Upper lobe of left lung (tissue), 4 donors: ENCODE measurements around the gene IL33.

Source experiments
- CTCF ChIP-seq, 6 experiments: fragments of 450-650 bp in 4 of 6; fragments of 200-600 bp in 2 of 6; sonication (generic) in 2 of 6; IDR thresholded peaks; one replicate each; pipeline ENCODE4 v1.5.1; 2016 to 2019; ENCODE audit warnings: antibody characterized with exemption in 6 of 6
- POLR2A ChIP-seq, 4 donors: fragments of 450-650 bp; IDR thresholded peaks; one replicate each; pipeline ENCODE4 v1.5.1; 2016 to 2017; ENCODE audit warnings: antibody characterized with exemption in 4 of 4, mild to moderate bottlenecking in 2 of 4
- POLR2AphosphoS5 ChIP-seq, 2 donors: sonication (generic); formaldehyde crosslinking; IDR thresholded peaks; one replicate each; pipeline ENCODE4 v1.5.1; 2017; ENCODE audit warnings: antibody characterized with exemption in 2 of 2

- no peak for TF ChIP-seq CTCF (IDR thresholded peaks at IDR 0.05)
- no peak for TF ChIP-seq POLR2A (IDR thresholded peaks at IDR 0.05)
- TF ChIP-seq POLR2AphosphoS5 (IDR thresholded peaks at IDR 0.05): no peak
Measured at GRCh38 chr9:6209966-6210365, 5.6 kb upstream of the IL33 start.
